OCI-LY3 (cell line): ENCODE data around the gene CBX4.

Source experiments
- H2AFZ ChIP-seq: fragments of 200-600, 300-600 bp; shearing (Covaris generic); 2 replicates; pipeline ENCODE4 v1.6.0; 2014; ENCODE audit warnings: antibody characterized with exemption, low read depth, low read length
- H3K27ac ChIP-seq: fragments of 200-600, 300-600 bp; sonication (generic); 2 replicates; pipeline ENCODE4 v1.5.1; 2014; ENCODE audit warnings: mild to moderate bottlenecking, low read length, moderate library complexity, mixed read lengths
- H3K27me3 ChIP-seq: fragments of 200-600, 300-600 bp; sonication (generic); 2 replicates; pipeline ENCODE4 v1.6.1; 2014; ENCODE audit warnings: low read depth, low read length, mixed read lengths
- H3K36me3 ChIP-seq: fragments of 200-600, 300-600 bp; sonication (generic); replicated peaks from 2 replicates; pipeline ENCODE3; 2014; ENCODE audit warnings: low read depth, low read length, mixed read lengths
- H3K4me1 ChIP-seq: fragments of 300-600, 200-600 bp; sonication (generic); 2 replicates; pipeline ENCODE4 v1.6.1; 2014; ENCODE audit warnings: low read length, mixed read lengths
- H3K4me2 ChIP-seq: fragments of 200-600, 300-600 bp; sonication (generic); 2 replicates; pipeline ENCODE4 v1.6.1; 2014; ENCODE audit warnings: low read length, mixed read lengths
- H3K4me3 ChIP-seq: fragments of 300-600, 200-600 bp; sonication (generic); 2 replicates; pipeline ENCODE4 v1.5.1; 2014; ENCODE audit warnings: antibody characterized with exemption, mild to moderate bottlenecking, low read length, moderate library complexity
- H3K79me2 ChIP-seq: fragments of 300-600, 200-600 bp; shearing (Covaris generic); 2 replicates; pipeline ENCODE4 v1.6.1; 2014; ENCODE audit warnings: mild to moderate bottlenecking, low read length, mixed read lengths
- H3K9ac ChIP-seq: fragments of 300-600, 200-600 bp; shearing (Covaris generic); 2 replicates; pipeline ENCODE4 v1.6.0; 2014; ENCODE audit warnings: mild to moderate bottlenecking, low read length, moderate library complexity
- H3K9me3 ChIP-seq: fragments of 200-600, 300-600 bp; shearing (Covaris generic); 2 replicates; pipeline ENCODE4 v1.6.1; 2014; ENCODE audit warnings: low read length, mixed read lengths; ENCODE audit not compliant: insufficient read depth
- H4K20me1 ChIP-seq: fragments of 200-600, 300-600 bp; sonication (generic); 2 replicates; pipeline ENCODE4 v1.6.1; 2016; ENCODE audit warnings: low read length, mixed read lengths; ENCODE audit not compliant: insufficient read depth
- EZH2phosphoT487 ChIP-seq: fragments of 200-600 bp; shearing (Covaris generic); IDR thresholded peaks from 2 replicates; pipeline ENCODE4 v1.6.1; 2018; ENCODE audit warnings: antibody characterized with exemption, mixed run types, low read depth
- TF ChIP-seq, protein P1 (sequence below): fragments of 200-600, 300-600 bp; sonication (generic); IDR thresholded peaks from 2 replicates; pipeline ENCODE4 v1.5.1; 2014; ENCODE audit warnings: antibody characterized with exemption, low read length, low read depth

Gene CBX4

DNA sequence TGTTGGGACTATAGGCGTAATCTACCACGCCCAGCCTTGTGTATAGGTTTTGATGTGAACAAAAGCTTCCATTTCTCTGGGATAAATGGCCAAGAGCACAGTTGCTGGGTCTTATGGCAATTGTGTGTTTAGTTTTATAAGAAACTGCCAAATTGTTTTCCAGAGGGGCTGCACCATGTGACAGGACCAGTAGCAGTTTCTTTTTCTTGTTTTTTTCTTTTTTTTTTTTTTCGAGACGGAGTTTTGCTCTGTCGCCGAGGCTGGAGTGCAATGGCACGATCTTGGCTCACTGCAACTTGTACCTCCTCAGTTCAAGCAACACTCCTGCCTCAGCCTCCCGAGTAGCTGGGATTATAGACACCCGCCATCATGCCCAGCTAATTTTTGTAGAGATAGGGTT lies 34.3 kb upstream of the CBX4 start:
- no peak overlapping the region for H3K4me3 ChIP-seq
- H3K4me1 ChIP-seq: peaks cover 9% of the 10 kb centered on the region
- no peaks in the 10 kb centered on the region for H3K79me2 ChIP-seq
- H3K4me2 ChIP-seq: no peak overlapping the region
- TF ChIP-seq, protein P1, sequence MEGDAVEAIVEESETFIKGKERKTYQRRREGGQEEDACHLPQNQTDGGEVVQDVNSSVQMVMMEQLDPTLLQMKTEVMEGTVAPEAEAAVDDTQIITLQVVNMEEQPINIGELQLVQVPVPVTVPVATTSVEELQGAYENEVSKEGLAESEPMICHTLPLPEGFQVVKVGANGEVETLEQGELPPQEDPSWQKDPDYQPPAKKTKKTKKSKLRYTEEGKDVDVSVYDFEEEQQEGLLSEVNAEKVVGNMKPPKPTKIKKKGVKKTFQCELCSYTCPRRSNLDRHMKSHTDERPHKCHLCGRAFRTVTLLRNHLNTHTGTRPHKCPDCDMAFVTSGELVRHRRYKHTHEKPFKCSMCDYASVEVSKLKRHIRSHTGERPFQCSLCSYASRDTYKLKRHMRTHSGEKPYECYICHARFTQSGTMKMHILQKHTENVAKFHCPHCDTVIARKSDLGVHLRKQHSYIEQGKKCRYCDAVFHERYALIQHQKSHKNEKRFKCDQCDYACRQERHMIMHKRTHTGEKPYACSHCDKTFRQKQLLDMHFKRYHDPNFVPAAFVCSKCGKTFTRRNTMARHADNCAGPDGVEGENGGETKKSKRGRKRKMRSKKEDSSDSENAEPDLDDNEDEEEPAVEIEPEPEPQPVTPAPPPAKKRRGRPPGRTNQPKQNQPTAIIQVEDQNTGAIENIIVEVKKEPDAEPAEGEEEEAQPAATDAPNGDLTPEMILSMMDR: no peak
- no peak for TF ChIP-seq EZH2phosphoT487
- H4K20me1 ChIP-seq: no peaks in the 10 kb centered on the region
- no peak overlapping the region for H2AFZ ChIP-seq
- H3K9ac ChIP-seq: no peak overlapping the region
- no peaks in the 10 kb centered on the region for H3K9me3 ChIP-seq
- no peak overlapping the region for H3K27ac ChIP-seq
- H3K36me3 ChIP-seq: no peaks in the 10 kb centered on the region
- no peaks in the 10 kb centered on the region for H3K27me3 ChIP-seq

DNA sequence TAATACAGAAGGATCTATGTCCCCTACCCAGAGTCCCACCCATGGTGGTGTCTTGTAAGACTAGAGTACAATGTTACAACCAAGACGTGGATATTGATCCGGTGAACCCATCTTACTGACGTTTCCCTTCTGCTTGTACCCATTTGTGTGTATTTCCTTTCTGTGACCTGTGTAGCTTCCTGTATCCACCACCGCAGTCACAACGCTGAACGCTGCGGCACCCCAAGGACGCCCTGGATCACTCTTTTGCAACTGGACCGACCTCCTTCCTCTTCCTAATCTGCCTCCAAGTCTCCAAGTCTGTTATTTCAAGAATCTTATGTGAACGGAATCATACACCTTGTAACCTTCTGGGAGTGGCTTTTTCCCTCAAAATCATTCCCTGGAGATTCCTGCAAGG lies 33.5 kb upstream of the CBX4 start:
- Histone ChIP-seq H3K36me3 (no peaks in the 10 kb centered on the region), H4K20me1 (no peaks in the 10 kb centered on the region), H3K4me3 (no peak overlapping the region), H3K4me1 (peaks cover 15% of the 10 kb centered on the region), H3K4me2 (no peak overlapping the region), H3K27me3 (no peaks in the 10 kb centered on the region), H3K79me2 (no peaks in the 10 kb centered on the region), H2AFZ (no peak overlapping the region), H3K9ac (no peak overlapping the region), H3K27ac (no peak overlapping the region), H3K9me3 (no peaks in the 10 kb centered on the region)
- TF ChIP-seq, protein P1: no peak
- no peak for TF ChIP-seq EZH2phosphoT487

DNA sequence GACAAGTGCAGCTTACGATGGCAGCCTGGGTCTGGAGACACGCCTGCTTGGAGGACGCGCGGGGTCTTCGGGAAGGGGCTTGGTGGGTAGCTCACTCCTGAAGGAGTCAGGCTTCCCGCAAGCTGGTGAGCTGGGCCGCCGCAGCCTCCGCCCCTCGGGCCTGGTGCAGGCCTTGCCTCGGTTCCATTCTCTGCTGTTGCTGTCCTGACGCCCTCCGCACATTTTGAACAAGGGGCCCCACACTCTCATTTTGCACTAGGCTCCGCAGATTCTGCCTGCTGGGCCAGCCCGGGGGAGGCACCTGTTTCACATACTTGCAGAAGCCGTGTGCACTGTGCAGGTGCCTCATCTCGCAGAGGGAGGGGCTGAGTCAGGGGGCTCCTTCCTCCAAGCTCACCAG lies 31.9 kb upstream of the CBX4 start:
- Histone ChIP-seq H3K36me3 (no peaks in the 10 kb centered on the region), H3K4me1 (peaks cover 29% of the 10 kb centered on the region), H3K27me3 (no peaks in the 10 kb centered on the region), H3K27ac (no peak overlapping the region), H3K9me3 (no peaks in the 10 kb centered on the region), H2AFZ (no peak overlapping the region), H3K79me2 (no peaks in the 10 kb centered on the region), H4K20me1 (no peaks in the 10 kb centered on the region), H3K4me3 (no peak overlapping the region), H3K4me2 (no peak overlapping the region), H3K9ac (no peak overlapping the region)
- TF ChIP-seq, protein P1: no peak
- no peak for TF ChIP-seq EZH2phosphoT487

DNA sequence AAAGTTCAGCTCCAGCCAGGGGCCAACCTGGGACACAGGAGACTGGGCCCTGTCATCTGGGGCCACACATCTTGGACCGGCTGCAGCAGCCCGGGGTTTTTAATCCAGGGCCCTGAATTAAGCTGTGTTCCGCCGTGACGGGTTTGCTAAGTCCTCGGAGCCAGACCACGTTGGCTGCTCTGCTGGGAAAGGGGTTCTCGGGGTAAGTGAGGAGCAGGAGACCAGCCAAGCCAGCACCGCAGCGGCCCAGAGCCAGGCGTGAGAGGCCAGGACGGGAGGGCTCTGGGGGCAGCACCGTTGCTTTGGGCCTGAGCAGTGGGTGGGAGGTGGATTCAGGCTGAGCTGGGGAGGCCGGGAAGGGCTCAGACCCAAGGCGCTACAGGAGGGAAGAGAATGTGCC lies 31.3 kb upstream of the CBX4 start:
- H4K20me1 ChIP-seq: no peaks in the 10 kb centered on the region
- peaks cover 35% of the 10 kb centered on the region for H3K4me1 ChIP-seq
- no peak overlapping the region for H3K4me2 ChIP-seq
- H3K36me3 ChIP-seq: no peaks in the 10 kb centered on the region
- H3K4me3 ChIP-seq: no peak overlapping the region
- H3K9me3 ChIP-seq: no peaks in the 10 kb centered on the region
- no peaks in the 10 kb centered on the region for H3K27me3 ChIP-seq
- H2AFZ ChIP-seq: no peak overlapping the region
- no peaks in the 10 kb centered on the region for H3K79me2 ChIP-seq
- H3K9ac ChIP-seq: no peak overlapping the region
- TF ChIP-seq, protein P1: no peak
- TF ChIP-seq EZH2phosphoT487: no peak
- no peak overlapping the region for H3K27ac ChIP-seq
